Keratinocyte (primary cell): ENCODE results near the gene IFI30.

ENCODE experiments used
- CTCF ChIP-seq, 3 experiments: IDR thresholded peaks in 1 of 3; conservative IDR thresholded peaks in 1 of 3; optimal IDR thresholded peaks in 1 of 3; 2 replicates in 2 of 3; 3 replicates in 1 of 3; pipeline versions ENCODE3 to v1.5.1; 2011; ENCODE audit warnings: low read length in 3 of 3, mild to moderate bottlenecking in 3 of 3, moderate library complexity in 2 of 3, control low read depth in 1 of 3, inconsistent platforms in 1 of 3; ENCODE audit not compliant: insufficient read depth in 2 of 3; ENCODE audit errors: extremely low read depth in 1 of 3
- EZH2 ChIP-seq: IDR thresholded peaks from one replicate; pipeline ENCODE4 v1.6.1; 2012; ENCODE audit warnings: inconsistent platforms, mild to moderate bottlenecking, low read length, moderate library complexity

- TF ChIP-seq EZH2 = no peak
- no peak for TF ChIP-seq CTCF (optimal IDR thresholded peaks at IDR 0.05 in 1 of 3, IDR thresholded peaks at IDR 0.05 in 1 of 3, conservative IDR thresholded peaks at IDR 0.05 in 1 of 3; ENCODE audit: extremely low read depth in 1 of 3, insufficient read depth in 2 of 3, low read length in 3 of 3)
Measured at GRCh38 chr19:18123819-18124218, 49.8 kb upstream of the IFI30 start.
